ENCODE results near the gene CRLF2. TPM values are rescaled to one million over a fixed set of nuclear protein-coding genes. Genes with fewer than 3 reads are reported as not detected.
A peak's percentile ranks its signal among the peaks of the same experiment; 100 is the strongest.
"Not testable (repeated sequence)": the region's sequence is repeated elsewhere in the genome, so short reads cannot be mapped to it uniquely, and the experiment has no call there.

CRLF2 gene
- 1 to 10 TPM in 1 of 3 donors, not detected in 2; 1.3 TPM for total RNA-seq
- total RNA-seq (2013) = 0.07 TPM

GRCh38 chrX:1212532-1212931, at the start of gene CRLF2:
Gene CRLF2, minus strand, starts transcription at chrX:1212649. Its CDS starts 15 bp downstream, at chrX:1212634.
- Mint-ChIP-seq H3K9me3 (peaks cover 6% of the 10 kb centered on the region in 2 donors), H3K4me1 (peaks cover 10 to 27% of the 10 kb centered on the region in 2 donors), H3K4me3 (no peak within 1 kb of the TSS), H3K36me3 (no peaks in the 10 kb centered on the region), H3K27ac (peak within 1 kb of the TSS in 1 of 2 donors; percentile 36), H3K27me3 (ENCODE audit: low read depth in 2 of 2) (peaks cover 0 to 15% of the 10 kb centered on the region in 2 donors)
- no peak within 1 kb of the TSS for H3K27ac ChIP-seq (ENCODE audit: low read length)
- no peak for TF ChIP-seq CTCF (IDR thresholded peaks at IDR 0.05)
- 0% methylated on average over 4 of the region's 5 CpGs for WGBS (ENCODE audit: insufficient coverage)
- no peak within 1 kb of the TSS for H3K4me3 ChIP-seq (ENCODE audit: low read length)
- no peaks in the 10 kb centered on the region for H3K9me3 ChIP-seq (ENCODE audit: control insufficient read depth, insufficient read depth, low read length)
- DNase-seq = peak in 1 of 2 donors; percentile 42
- H3K4me1 ChIP-seq (ENCODE audit: control insufficient read depth, insufficient read depth, low read length) = peaks cover 22% of the 10 kb centered on the region
- no peaks in the 10 kb centered on the region for H3K36me3 ChIP-seq (ENCODE audit: control insufficient read depth, insufficient read depth, low read length)
- ATAC-seq = no peak
- no peaks in the 10 kb centered on the region for H3K27me3 ChIP-seq (ENCODE audit: control insufficient read depth, insufficient read depth, low read length)
- intact Hi-C loops (cut with micrococcal nuclease) = no loop called here

GRCh38 chrX:1261771-1262170, 49.3 kb upstream of the CRLF2 start:
- H3K4me1 ChIP-seq (ENCODE audit: control insufficient read depth, insufficient read depth, low read length); H3K36me3 Mint-ChIP-seq; H3K27ac ChIP-seq (ENCODE audit: low read length); H3K27me3 Mint-ChIP-seq (ENCODE audit: low read depth in 2 of 2); H3K36me3 ChIP-seq (ENCODE audit: control insufficient read depth, insufficient read depth, low read length); H3K4me1 Mint-ChIP-seq; intact Hi-C loops (cut with micrococcal nuclease); H3K9me3 ChIP-seq (ENCODE audit: control insufficient read depth, insufficient read depth, low read length); H3K4me3 ChIP-seq (ENCODE audit: low read length); H3K27me3 ChIP-seq (ENCODE audit: control insufficient read depth, insufficient read depth, low read length); H3K27ac Mint-ChIP-seq; H3K4me3 Mint-ChIP-seq; ATAC-seq; H3K9me3 Mint-ChIP-seq; DNase-seq: not testable (repeated sequence)
- WGBS (ENCODE audit: insufficient coverage) = 84% methylated on average over 9 of the region's 9 CpGs

- 90% methylated on average over 5 of the region's 5 CpGs for WGBS (ENCODE audit: insufficient coverage)
- DNase-seq (no peak), ATAC-seq (no peak)
- no peaks in the 10 kb centered on the region for H3K36me3 ChIP-seq (ENCODE audit: control insufficient read depth, insufficient read depth, low read length)
- no peak overlapping the region for H3K27ac ChIP-seq (ENCODE audit: low read length)
- Mint-ChIP-seq H3K36me3 (no peaks in the 10 kb centered on the region), H3K27ac (no peak overlapping the region), H3K27me3 (ENCODE audit: low read depth in 2 of 2) (no peaks in the 10 kb centered on the region), H3K4me1 (no peaks in the 10 kb centered on the region), H3K9me3 (no peaks in the 10 kb centered on the region), H3K4me3 (no peak overlapping the region)
- TF ChIP-seq CTCF (IDR thresholded peaks at IDR 0.05) = no peak
- no peaks in the 10 kb centered on the region for H3K4me1 ChIP-seq (ENCODE audit: control insufficient read depth, insufficient read depth, low read length)
- H3K27me3 ChIP-seq (ENCODE audit: control insufficient read depth, insufficient read depth, low read length) = no peaks in the 10 kb centered on the region
- intact Hi-C loops (cut with micrococcal nuclease) = no loop called here
- H3K9me3 ChIP-seq (ENCODE audit: control insufficient read depth, insufficient read depth, low read length) = no peaks in the 10 kb centered on the region
- no peak overlapping the region for H3K4me3 ChIP-seq (ENCODE audit: low read length)
Measured at GRCh38 chrX:1261285-1261684, 48.8 kb upstream of the CRLF2 start.

GRCh38 chrX:1252861-1253260, 40.4 kb upstream of the CRLF2 start:
- Histone ChIP-seq H3K4me1 (ENCODE audit: control insufficient read depth, insufficient read depth, low read length) (peaks cover 21% of the 10 kb centered on the region), H3K36me3 (ENCODE audit: control insufficient read depth, insufficient read depth, low read length) (no peaks in the 10 kb centered on the region), H3K27ac (ENCODE audit: low read length) (no peak overlapping the region), H3K9me3 (ENCODE audit: control insufficient read depth, insufficient read depth, low read length) (no peaks in the 10 kb centered on the region), H3K4me3 (ENCODE audit: low read length) (no peak overlapping the region), H3K27me3 (ENCODE audit: control insufficient read depth, insufficient read depth, low read length) (no peaks in the 10 kb centered on the region)
- Mint-ChIP-seq H3K4me1 (peaks cover 12 to 22% of the 10 kb centered on the region in 2 donors), H3K36me3 (no peaks in the 10 kb centered on the region), H3K4me3 (no peak overlapping the region), H3K27me3 (ENCODE audit: low read depth in 2 of 2) (peaks cover 0 to 3% of the 10 kb centered on the region in 2 donors), H3K27ac (peak overlapping the region in 1 of 2 donors; percentile 21), H3K9me3 (no peaks in the 10 kb centered on the region)
- no peak for DNase-seq
- ATAC-seq = no peak
- TF ChIP-seq CTCF (IDR thresholded peaks at IDR 0.05) = no peak
- WGBS (ENCODE audit: insufficient coverage) = 72% methylated on average over 2 of the region's 3 CpGs
- intact Hi-C loops (cut with micrococcal nuclease) = no loop called here
